GM23248 (cell line): ENCODE results near the gene CGNL1. TPM values are rescaled to one million over a fixed set of nuclear protein-coding genes. Genes with fewer than 3 reads are reported as not detected.

Experiments
- DNase-seq: peaks from one replicate; pipeline ENCODE4 v3.0.0-alpha.2; 2015
- H2AFZ ChIP-seq: fragments of 200-600 bp; sonication (generic); 2 replicates; pipeline ENCODE4 v1.6.1; 2016; ENCODE audit warnings: antibody characterized with exemption
- H3F3A ChIP-seq: fragments of 200-600 bp; sonication (generic); 2 replicates; pipeline ENCODE4 v1.6.1; 2016; ENCODE audit warnings: mild to moderate bottlenecking, antibody characterized with exemption, mixed run types; ENCODE audit not compliant: insufficient read depth
- H3K27ac ChIP-seq: fragments of 200-600 bp; sonication (generic); 2 replicates; pipeline ENCODE4 v1.5.1; 2016; ENCODE audit warnings: mild to moderate bottlenecking
- H3K27me3 ChIP-seq: fragments of 200-600 bp; sonication (generic); replicated peaks from 2 replicates; pipeline ENCODE4 v1.6.1; 2016; ENCODE audit warnings: mild to moderate bottlenecking; ENCODE audit not compliant: insufficient read depth
- H3K36me3 ChIP-seq: fragments of 200-600 bp; sonication (generic); 2 replicates; pipeline ENCODE4 v1.6.1; 2016; ENCODE audit warnings: low read depth, mild to moderate bottlenecking
- H3K4me1 ChIP-seq: fragments of 200-600 bp; sonication (generic); 2 replicates; pipeline ENCODE4 v1.6.1; 2016; ENCODE audit warnings: mild to moderate bottlenecking; ENCODE audit not compliant: insufficient read depth
- H3K4me2 ChIP-seq: fragments of 200-600 bp; sonication (generic); one replicate; pipeline ENCODE4 v1.6.1; 2016; ENCODE audit warnings: mild to moderate bottlenecking; ENCODE audit not compliant: unreplicated experiment
- H3K4me3 ChIP-seq: fragments of 200-600 bp; sonication (generic); 2 replicates; pipeline ENCODE4 v1.5.1; 2016; ENCODE audit warnings: mild to moderate bottlenecking
- H3K79me2 ChIP-seq: fragments of 200-600 bp; sonication (generic); 2 replicates; pipeline ENCODE4 v1.6.1; 2016; ENCODE audit warnings: mild to moderate bottlenecking; ENCODE audit not compliant: insufficient read depth
- H3K9ac ChIP-seq: fragments of 200-600 bp; sonication (generic); 2 replicates; pipeline ENCODE4 v1.6.1; 2016; ENCODE audit warnings: mild to moderate bottlenecking
- H3K9me2 ChIP-seq: fragments of 200-600 bp; sonication (generic); 2 replicates; pipeline ENCODE4 v1.6.1; 2016; ENCODE audit warnings: mixed run types, mild to moderate bottlenecking, moderate library complexity; ENCODE audit not compliant: insufficient read depth
- H3K9me3 ChIP-seq: fragments of 200-600 bp; sonication (generic); one replicate; pipeline ENCODE4 v1.6.1; 2017; ENCODE audit warnings: low read depth
- H4K20me1 ChIP-seq: fragments of 200-600 bp; sonication (generic); 2 replicates; pipeline ENCODE4 v1.6.0; 2016; ENCODE audit not compliant: insufficient read depth
- EZH2 ChIP-seq: fragments of 200-600 bp; sonication (generic); IDR thresholded peaks from 2 replicates; pipeline ENCODE4 v1.6.1; 2018; ENCODE audit warnings: antibody characterized with exemption, mild to moderate bottlenecking; ENCODE audit not compliant: insufficient read depth, poor library complexity, severe bottlenecking
- EZH2phosphoT487 ChIP-seq: fragments of 200-600 bp; sonication (generic); IDR thresholded peaks from 2 replicates; pipeline ENCODE4 v1.6.1; 2018; ENCODE audit warnings: antibody characterized with exemption, moderate library complexity, mild to moderate bottlenecking, low read depth; ENCODE audit not compliant: insufficient read depth
- WGBS, 2 experiments: methylation state at CpG; one replicate each; pipeline ENCODE4 v1.1.6; 2015 to 2017; ENCODE audit warnings: low lambda C conversion rate in 2 of 2, low coverage in 1 of 2; ENCODE audit errors: missing lambda C conversion rate in 2 of 2; 5-methylcytosine and 5-hydroxymethylcytosine counted together
- in situ Hi-C: fragments of 300-500 bp; cut with MboI; formaldehyde crosslinking; loops from 2 replicates; pipeline ENCODE4 v1.15.0; 2020
- polyA plus RNA-seq: library from polyadenylated mRNA; unstranded; fragments of >200 nt; fragmentation: Nextera tagmentation; extraction: Ambion mirVana; gene quantifications from 2 replicates; pipeline ENCODE4 v1.2.1, GENCODE V29; 2016
- small RNA-seq: library from RNA; depleted of rRNA; stranded (forward); fragments of <200 nt; gene quantifications from one replicate; pipeline ENCODE3, GENCODE V24; 2014; ENCODE audit warnings: low read depth, low replicate concordance
- total RNA-seq: library from RNA; depleted of rRNA; stranded (reverse); fragments of >200 nt; shearing (Covaris generic); gene quantifications from 2 replicates; pipeline ENCODE4 v1.2.3, GENCODE V29; 2014; rRNA removed

The CGNL1 gene
- total and polyA plus RNA-seq, 2 experiments from 2014 or later = 0.11 TPM

GRCh38 chr15:57597431-57597830, 221.1 kb downstream of the CGNL1 start:
- no peaks in the 10 kb centered on the region for H3K9me3 ChIP-seq
- no peak overlapping the region for H3K9ac ChIP-seq
- no peaks in the 10 kb centered on the region for H3K4me1 ChIP-seq
- H3K27ac ChIP-seq = no peak overlapping the region
- in situ Hi-C loops = no loop called here
- no peak overlapping the region for H3K4me2 ChIP-seq
- H3K36me3 ChIP-seq = no peaks in the 10 kb centered on the region
- H2AFZ ChIP-seq = no peak overlapping the region
- no peak for TF ChIP-seq EZH2phosphoT487
- TF ChIP-seq EZH2 = no peak
- WGBS, 2 experiments = 69 to 76% methylated on average over 3 of the region's 3 CpGs
- DNase-seq = no peak
- no peaks in the 10 kb centered on the region for H3F3A ChIP-seq
- no peak overlapping the region for H3K4me3 ChIP-seq
- H3K9me2 ChIP-seq = no peaks in the 10 kb centered on the region
- peaks cover 10% of the 10 kb centered on the region; the same call in 1 of the 2 replicates for H3K27me3 ChIP-seq
- no peaks in the 10 kb centered on the region for H4K20me1 ChIP-seq
- H3K79me2 ChIP-seq = no peaks in the 10 kb centered on the region

DNA sequence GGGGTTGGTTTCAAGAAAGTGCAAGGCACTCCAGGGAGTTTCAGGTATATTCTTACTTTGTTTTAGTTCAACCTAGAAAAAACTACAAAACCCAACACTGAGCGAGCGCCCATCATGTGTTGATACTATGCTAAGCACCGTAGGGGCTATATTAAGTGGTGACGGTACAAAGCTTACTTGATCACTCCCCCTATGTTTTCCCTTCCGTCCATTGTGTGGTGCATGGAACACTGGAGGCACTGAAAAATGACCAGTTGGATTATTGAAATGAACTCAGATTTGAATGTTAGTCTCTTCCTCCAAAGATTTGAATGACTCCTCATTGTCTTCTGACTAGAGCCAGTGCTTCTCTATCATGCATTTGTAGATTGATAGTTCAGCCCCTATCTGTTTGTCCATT, 222.0 kb downstream of the CGNL1 start:
- TF ChIP-seq EZH2phosphoT487 = no peak
- TF ChIP-seq EZH2 = no peak
- Histone ChIP-seq H3K4me3 (no peak overlapping the region), H3K9me2 (no peaks in the 10 kb centered on the region), H3K9ac (no peak overlapping the region), H3K27me3 (peaks cover 10% of the 10 kb centered on the region; the same call in 1 of the 2 replicates), H3K4me1 (no peaks in the 10 kb centered on the region), H3K79me2 (no peaks in the 10 kb centered on the region), H3K4me2 (no peak overlapping the region), H2AFZ (no peak overlapping the region), H3F3A (no peaks in the 10 kb centered on the region), H3K9me3 (no peaks in the 10 kb centered on the region), H3K36me3 (no peaks in the 10 kb centered on the region), H3K27ac (no peak overlapping the region), H4K20me1 (no peaks in the 10 kb centered on the region)
- DNase-seq = no peak
- in situ Hi-C loops = no loop called here
- 77 to 79% methylated on average over 5 of the region's 5 CpGs for WGBS, 2 experiments

DNA sequence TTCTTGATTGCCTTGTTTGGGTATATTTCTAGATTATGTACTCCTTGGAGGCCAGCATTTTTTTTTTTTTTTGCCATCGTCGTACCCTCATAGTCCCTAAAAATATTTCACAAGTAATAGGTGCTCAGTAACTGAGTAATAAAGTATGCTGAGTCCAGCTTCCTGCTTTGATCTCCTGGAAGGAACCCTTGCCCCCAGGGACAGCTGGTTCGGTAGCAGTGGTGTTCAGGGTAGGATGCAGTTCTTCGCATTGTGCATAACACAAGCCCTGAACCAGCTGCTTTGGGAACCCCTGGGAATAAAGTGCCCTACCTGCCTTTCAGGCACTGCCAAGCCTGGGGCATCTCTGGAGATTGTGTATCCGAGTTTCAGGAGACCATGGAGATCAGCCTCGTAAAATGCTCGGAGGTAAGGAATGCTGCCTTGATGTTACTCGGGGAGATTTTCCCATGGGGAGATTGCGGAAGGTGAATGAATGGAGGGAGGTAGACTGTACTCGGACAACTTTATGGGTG, 223.0 kb downstream of the CGNL1 start:
- no peaks in the 10 kb centered on the region for H3K4me1 ChIP-seq
- TF ChIP-seq EZH2 (no peak), EZH2phosphoT487 (no peak)
- no peaks in the 10 kb centered on the region for H3K9me3 ChIP-seq
- H3F3A ChIP-seq = no peaks in the 10 kb centered on the region
- H3K4me2 ChIP-seq = no peak overlapping the region
- in situ Hi-C loops = no loop called here
- no peaks in the 10 kb centered on the region for H3K9me2 ChIP-seq
- no peak overlapping the region for H3K9ac ChIP-seq
- H2AFZ ChIP-seq = no peak overlapping the region
- H3K79me2 ChIP-seq = no peaks in the 10 kb centered on the region
- no peak overlapping the region for H3K4me3 ChIP-seq
- 82 to 89% methylated on average over 10 of the region's 10 CpGs for WGBS, 2 experiments
- no peaks in the 10 kb centered on the region for H3K36me3 ChIP-seq
- H4K20me1 ChIP-seq = no peaks in the 10 kb centered on the region
- peaks cover 10% of the 10 kb centered on the region; the same call in 1 of the 2 replicates for H3K27me3 ChIP-seq
- DNase-seq = no peak
- no peak overlapping the region for H3K27ac ChIP-seq

DNA sequence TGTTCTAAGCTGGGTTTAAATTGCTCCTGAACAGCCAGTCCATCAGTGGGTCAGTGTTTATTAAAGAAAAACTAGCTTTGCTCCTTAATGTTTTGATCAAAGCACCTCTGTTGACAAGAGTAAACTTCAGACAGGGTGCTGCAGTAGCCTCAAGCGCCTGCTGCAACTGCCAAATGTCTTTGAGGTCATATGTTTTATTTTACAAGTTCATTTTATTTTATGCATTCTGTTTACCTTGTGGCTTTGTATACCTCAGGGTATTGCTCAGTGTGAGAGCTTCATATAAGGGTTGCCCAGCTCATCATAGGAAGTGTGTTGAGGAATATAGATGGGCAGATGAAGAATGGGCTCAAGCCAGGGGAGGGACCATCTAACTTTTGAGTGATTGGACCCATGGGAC, 223.9 kb downstream of the CGNL1 start:
- WGBS, 2 experiments = 57 to 75% methylated on average over 1 of the region's 1 CpG
- Histone ChIP-seq H3K79me2 (no peaks in the 10 kb centered on the region), H4K20me1 (no peaks in the 10 kb centered on the region), H3K36me3 (no peaks in the 10 kb centered on the region), H3K27ac (no peak overlapping the region), H3K27me3 (peaks cover 10% of the 10 kb centered on the region; the same call in 1 of the 2 replicates), H3K9me2 (no peaks in the 10 kb centered on the region), H3K9me3 (no peaks in the 10 kb centered on the region), H3K4me3 (no peak overlapping the region), H3K9ac (no peak overlapping the region), H3K4me1 (no peaks in the 10 kb centered on the region), H3K4me2 (no peak overlapping the region), H2AFZ (no peak overlapping the region), H3F3A (no peaks in the 10 kb centered on the region)
- no peak for DNase-seq
- in situ Hi-C loops = no loop called here
- TF ChIP-seq EZH2 (no peak), EZH2phosphoT487 (no peak)

Small RNA genes lying within 50 kb of the gene (small RNA-seq; reads per million reads assigned to genes)
- gene RNU6-844P = not detected

Other genes starting within 250 kb of the CGNL1 start
- gene MYZAP, start 215.4 kb downstream of the CGNL1 start, total RNA-seq = not detected in 2 replicates
- gene MYZAP, start 215.4 kb downstream of the CGNL1 start, polyA plus RNA-seq = 0.11 and 0.13 TPM in 2 replicates